ENCODE results near the gene IGSF9B.

Gene IGSF9B

DNA sequence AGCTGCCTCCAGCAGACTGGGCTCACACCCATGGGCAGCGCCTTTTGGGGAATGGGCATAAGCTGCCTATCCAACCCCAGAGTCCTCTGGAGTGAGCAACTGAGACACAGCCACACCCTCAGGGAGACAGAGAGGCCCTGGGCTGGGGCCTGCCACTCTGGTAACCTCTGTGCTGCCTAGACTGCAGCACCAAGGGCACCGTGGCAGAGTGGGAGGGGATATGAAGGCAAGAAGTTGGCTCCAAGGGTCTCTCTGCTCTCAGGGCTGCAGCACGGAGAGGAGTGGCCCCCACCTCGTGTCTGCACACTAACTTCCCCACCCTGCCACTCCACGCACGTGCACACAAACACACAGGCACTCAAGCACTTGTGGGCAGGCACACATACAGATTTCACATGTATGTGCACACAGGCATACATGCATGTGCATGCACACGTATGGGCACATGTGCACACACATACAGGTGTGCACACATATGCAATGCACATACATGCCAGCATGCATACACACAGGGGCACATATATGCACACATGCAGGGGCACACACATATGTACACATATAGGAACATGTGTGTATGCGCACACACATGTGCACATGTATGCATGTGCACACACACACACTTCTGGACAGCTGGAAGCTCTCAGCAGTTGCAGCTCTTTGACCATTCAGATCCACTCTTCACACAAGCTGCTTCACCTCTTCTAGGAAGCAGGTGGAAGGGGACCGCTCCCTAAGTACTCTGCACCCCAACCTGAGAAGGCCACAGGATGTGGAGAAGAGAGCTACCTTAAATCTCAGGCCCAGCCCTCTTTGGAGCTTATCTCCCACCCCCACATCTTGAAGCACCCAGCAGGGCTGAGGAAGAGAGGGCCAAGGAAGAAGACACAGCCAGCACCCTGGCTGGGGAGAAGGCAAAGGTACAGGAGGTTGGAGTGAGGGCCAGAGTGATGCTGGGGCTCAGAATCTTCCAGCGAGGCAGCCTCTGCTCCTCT lies 4.3 kb downstream of the IGSF9B start:
- DNase-seq, result no peak

DNA sequence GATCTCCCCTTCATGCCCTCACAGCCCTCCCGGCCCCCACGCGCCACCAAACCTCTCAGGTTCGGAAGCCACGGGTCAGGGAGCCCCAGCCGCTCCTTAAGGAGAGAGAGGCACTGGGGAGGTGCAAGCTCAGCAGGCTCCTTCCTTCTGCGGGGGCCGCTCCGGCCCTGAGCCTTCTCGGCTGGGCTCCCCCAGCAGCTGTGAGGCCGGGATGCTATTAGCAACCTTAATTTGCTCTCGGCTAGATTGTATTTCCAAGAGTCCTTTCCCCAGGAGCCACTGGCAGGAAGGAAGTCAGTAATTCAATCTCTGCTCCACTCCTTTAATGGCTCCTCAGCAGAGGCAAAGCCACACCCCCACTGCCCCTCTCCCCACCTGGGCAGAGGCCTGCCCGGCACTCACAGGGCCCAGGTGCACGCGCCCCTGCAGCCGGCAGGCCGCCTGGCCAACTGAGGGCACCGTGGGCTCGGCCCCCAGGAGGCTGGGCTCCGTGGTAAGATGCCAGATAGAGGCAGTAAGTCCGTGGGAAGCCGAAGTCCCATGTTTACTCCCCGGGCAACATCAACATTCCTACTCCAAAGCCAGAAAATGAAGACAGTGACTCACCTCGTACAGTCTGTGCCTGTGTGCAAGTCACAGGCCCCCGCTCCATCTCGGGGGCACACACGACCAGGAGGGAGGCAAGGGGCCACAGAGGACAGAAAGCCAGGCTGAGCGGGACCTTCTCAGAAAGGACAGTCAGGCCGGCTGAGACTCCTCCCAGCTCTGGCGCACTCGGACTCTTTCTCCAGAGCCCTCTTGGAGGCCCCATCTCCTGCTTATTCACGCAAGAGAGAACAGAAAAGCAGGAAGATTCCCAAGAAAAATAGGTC lies 5.2 kb downstream of the IGSF9B start:
- DNase-seq, result peak; percentile 69

DNA sequence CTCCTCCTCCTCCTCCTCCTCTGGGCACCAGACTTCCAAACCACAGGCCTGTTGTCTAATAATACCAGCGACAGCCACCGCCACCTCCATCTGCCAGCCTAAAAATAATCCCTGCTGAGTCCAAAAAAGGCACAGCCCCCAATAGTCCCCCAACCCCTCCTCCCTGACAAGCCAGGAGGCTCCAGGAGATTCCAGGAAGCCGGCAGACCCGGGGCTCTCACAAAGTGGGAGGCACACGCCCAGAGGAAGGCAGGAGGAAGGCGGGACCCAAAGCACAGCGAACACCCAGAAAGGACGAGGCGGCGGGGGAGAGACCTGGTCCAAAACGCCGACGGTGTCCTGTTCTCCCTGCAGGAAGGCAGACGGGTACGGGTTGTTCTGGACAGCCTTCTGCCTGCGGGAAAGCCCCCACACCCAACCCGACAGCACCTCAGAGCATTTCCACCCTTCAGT lies 5.9 kb downstream of the IGSF9B start:
- no peak for DNase-seq

DNA sequence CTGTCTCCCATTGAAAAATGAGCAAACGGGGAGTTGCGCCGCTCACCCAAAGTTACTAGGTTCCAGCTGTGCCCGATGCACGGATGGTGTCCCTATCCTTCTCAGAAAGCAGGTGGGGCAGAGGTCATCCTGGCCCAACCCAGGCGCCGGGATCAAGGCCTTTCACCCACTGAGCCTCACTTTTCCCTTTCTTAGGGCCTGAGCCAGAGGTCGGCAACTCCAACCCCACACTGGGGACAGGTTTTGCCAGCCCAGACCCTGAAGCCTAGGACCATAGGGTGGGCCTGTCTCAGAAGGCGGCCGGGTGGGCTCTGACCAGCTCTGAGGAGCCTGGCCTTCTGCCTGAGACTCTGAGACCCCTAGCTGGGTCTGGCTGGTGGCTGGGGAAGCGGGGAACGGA lies 6.3 kb downstream of the IGSF9B start:
- DNase-seq, result no peak

DNA sequence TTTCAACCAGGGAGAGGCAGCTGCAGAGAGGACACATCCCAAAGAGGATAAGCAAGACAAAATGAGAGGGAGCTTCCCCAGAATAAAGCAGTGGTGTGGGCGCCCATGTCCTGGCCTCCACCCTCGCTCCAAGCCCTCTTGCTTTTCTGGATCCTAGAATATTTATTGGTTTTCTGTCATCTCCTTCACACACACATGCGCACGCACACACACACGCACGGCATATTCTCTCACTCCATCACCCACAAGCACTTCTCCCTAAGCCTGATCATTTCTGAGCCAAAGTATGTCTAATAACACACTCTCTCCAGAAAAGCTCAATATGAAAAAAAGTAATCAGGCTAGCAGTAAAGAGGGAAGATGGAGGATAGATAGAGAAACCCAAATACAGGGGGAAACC lies 7.6 kb downstream of the IGSF9B start:
- no peak for DNase-seq

DNA sequence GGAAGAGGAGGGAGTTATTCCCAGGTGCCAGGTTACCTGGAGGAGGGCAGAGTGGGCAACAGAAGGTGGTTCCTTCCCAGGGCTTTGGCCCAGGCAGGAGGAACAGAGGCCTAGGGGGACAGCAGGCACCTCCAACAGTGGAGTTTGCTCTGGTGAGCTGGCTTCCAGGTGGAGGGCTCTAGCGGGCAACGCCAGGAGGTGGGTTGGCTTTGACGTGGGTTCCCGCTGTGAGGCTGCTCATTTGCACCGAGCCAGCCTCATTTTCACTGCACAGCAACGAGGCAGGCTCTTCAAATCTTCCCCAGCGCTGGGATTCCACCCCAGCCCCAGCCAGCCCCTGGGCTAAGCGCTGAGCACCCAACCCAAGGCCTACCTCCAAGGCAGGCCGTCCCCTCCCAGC lies 8.1 kb downstream of the IGSF9B start:
- no peak for DNase-seq

DNA sequence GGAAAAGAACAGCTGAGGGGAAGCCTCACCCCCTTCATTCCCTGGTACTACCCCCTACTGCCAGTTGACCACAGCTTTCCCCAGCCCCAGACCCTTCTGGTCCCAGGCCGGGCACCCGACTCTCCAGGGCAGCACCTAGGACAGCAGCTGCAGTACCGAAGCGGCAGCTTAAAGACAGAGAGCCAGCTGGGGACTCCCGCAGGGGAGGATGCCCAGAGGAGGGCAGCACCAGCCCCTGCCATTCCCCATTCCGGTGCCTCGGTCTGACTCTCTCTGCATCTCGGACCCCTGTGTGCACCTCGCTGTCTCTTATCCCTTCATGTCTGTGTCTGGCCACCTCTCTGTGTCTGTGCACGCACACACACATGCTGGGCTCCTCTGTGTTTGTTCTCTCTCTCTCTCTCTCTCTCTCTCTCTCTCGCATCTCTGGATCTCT lies 9.4 kb downstream of the IGSF9B start:
- no peak for DNase-seq

DNA sequence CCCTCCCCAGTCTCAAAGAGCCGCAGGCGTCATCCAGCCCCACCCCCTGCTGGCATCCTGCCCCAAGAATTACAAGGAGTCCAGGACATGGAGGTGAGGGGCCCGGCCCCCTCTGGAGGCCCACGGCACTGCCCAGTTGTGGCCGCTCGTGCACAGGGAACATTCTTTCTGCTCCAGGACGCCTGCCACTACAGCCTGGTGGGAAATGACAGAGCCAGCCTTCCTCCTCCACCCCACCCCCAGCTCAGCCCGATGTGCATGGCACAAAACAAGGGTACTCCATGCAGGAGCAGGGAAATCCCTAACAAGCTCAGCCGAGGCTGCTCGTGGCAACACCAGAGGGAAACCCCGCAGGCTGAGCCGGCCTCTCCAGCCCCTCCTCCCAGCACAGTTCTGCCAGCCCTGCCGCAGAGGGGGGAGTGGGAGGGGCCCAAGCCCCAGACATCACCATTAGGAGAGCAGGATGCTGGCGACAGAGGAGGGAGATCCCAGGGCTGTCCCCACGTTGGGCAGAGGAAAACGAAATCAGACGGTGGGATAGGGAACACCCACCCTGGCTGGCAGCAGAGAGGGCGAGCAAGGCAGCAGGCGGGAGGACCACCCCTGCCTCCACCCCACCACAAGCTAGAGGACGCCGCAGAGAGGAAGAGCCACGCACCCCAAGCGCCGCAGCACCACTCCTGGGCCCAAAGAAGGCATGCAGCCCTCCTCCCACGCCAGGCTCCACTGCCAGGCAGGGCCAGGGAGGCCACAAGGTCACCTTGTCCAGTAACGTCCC lies 10.0 kb downstream of the IGSF9B start:
- DNase-seq, result peak; percentile 44

DNA sequence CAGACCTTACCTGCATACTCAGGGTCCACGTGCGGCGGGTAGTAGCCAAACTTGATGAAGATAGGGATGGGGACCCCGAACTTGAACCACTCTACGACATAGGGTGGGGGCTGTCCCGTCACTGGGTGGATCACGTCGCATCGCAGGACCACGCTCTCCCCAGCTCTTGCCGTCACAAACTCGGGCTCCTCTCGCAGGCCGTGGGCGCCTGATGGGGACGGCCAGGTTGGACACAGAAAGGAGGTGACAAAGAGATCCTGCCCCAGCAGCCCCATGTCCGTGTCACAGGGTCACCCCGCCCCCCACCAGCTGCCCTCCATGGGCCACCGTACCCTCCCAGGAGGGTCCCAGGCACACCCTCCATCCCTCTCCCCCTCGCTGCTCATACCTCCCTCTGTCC lies 10.7 kb downstream of the IGSF9B start:
- DNase-seq, result no peak

DNA sequence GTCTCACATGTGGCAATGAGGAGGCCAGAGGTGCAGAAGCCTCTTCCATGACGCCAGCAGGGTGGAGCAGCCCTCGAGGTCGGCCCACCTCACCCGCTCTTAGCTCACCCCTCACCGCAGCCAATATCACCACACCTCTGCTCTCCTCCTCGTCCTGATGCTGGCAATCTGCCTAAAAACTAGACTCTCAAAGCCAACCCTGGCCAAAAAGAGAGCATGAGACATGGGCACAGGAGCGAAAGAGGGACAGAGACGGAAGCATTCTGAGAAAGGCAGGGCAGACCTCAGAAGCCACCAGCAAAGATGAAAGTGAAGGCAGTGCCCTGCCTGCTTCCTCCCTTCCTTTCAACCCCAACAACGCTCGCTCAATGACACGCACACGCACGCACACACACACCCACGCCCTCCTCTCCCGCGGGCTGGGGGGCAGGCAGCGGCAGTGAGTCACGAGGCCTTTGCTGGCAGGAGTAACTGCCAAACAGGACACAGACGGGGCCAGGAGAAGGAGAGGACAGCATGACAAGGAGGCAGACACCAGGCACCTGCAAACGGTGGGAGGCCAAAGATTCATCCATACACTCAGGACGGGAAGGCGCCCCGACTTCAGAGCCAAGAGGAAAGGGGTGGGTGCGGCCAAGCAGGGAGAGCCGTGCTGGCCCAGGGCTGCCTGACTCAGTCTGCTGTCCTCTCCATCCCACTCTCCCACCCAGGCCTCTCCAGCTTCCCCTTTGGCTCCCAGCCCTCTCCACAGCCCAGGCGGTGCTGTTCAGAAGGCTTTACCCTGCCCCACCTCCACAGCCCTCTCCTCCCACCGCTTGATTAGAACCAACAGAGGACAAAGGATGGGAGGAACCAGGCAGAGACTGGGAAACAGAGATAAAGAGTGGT lies 11.4 kb downstream of the IGSF9B start:
- DNase-seq, result peak; percentile 70

DNA sequence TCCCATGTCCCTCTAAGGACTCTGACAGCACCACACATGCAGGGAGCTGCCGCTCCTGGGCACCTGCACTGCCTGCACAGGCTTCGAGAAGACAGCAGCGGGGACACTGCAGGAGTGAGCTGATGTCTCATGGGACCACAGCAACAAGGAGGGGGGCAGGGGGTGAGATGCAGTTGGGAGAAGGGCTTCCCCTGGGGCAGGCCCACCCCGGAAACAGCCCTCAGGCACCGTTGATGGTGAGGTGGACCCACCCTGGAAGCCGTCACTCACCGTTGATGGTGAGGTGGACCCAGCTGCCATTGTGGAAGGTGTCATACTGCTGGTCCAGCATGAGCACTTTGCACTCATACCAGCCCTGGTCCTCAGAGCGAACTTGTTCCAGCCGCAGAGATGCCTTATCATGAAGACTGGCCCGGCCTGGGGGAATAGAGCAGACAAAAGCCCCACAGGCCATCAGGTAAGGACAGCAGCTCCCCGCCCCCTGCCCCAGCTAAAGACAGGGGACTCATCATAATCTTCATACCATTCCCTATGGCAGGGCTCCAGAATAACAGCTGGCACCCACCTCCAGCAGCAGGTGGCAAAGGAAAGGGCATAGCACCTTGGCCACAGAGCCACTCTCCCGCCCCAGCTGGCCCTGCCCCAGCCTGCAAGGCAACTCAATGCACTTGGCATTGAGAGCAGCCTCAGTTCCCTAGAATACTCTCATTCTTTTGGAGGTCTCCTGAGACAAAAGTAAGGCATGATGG lies 12.6 kb downstream of the IGSF9B start:
- peak; percentile 4 for DNase-seq

DNA sequence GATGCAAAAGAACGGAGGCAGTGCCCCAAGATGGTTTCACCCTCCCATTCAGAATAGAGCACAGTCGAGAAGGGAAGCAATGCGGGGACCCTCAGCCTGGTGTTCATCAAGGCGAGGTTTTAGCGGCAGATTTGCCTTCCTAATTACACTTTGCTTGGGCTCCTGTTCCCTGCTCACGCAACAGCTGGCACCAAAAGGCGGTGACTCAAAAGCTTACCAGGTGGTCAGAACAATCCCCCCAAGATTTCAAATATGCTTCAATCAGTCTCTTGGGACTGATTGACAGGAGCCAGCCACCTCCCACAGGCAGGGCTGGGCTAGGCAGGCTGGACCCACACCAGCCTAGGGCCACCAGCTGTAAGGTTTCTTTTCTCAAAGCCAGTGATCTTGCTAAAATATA lies 14.2 kb downstream of the IGSF9B start:
- no peak for DNase-seq

DNA sequence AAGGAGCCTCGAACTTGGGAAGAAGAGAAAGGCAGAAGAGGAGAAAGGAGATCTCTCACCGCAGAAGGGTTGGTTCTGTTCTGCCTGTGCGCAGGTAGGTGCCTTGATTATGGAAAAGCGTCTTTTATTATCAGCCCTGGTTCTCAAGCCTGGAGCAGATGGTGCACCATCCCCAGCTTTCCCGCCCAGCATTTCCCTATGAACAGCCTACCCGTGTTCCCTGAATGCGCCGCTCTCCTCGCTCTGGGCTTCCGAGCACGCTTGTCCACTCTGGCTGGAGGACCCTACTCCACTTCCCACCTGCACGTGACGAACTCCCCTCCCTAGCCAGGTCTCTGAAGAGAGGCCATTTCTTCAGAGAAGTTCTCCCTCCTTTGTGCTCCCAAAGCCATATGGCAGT lies 15.2 kb downstream of the IGSF9B start:
- no peak for DNase-seq

DNA sequence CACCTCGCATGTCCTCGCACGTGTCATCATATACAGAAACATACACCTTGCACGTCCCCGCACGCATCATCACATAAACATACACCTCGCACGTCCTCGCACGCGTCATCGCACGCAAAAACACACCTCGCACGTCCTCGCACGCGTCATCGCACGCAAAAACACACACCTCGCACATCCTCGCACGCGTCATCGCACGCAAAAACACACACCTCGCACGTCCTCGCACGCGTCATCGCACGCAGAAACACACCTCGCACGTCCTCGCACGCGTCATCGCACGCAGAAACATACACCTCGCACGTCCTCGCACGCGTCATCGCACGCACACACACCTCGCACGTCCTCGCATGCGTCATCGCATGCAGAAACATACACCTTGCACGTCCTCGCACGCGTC lies 16.7 kb downstream of the IGSF9B start:
- no peak for DNase-seq

DNA sequence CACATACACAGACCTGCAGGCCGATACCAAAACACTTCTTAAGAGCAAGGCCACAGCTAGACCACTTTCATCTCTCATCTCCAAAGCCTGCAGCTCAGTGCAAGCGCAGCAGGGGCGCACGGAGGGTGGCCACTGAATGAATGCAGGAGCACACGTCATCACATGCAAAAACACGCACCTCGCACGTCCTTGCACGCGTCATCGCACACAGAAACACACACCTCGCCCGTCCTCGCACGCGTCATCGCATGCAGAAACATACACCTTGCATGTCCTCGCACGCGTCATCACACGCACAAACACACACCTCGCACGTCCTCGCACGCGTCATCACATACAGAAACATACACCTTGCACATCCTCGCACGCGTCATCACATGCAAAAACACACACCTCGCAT lies 17.2 kb downstream of the IGSF9B start:
- no peak for DNase-seq

DNA sequence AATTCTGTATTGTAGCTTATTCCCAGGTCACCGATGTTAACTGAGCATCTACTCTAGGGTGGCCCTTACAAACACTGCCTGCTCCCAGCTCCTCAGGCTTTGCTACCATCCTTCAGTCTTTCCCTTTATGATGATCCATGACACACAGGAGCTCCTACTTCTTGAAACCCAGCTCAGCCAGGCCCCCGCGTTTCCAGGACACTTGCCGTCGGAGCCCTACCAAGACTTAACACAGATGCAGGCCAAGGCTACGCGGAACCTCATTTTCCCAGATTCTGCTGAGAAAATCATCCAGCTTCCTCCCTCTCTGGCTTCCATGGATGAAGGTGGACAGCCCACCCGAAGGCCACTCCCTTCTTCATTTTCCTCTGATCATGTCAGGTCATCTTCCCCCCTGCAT lies 18.6 kb downstream of the IGSF9B start:
- no peak for DNase-seq

DNA sequence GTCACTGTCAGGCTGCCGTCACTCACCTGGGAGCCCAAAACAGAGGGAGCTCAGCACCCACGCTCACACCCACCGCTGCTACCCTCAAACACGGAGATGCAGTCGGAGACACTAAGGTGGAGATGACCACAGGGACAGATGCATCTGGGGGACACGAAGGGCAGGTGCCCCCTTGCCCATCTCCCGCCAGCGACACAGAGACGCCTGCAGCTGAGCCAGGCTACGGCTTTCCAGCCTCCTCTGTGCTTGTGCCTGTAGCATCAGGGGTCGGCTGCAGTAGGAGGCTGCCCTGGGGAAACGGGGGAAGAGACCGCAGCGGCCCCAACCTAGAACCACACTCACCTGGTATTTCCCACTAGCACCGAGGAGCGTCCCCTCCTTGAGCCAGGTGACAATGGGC lies 19.3 kb downstream of the IGSF9B start:
- no peak for DNase-seq

DNA sequence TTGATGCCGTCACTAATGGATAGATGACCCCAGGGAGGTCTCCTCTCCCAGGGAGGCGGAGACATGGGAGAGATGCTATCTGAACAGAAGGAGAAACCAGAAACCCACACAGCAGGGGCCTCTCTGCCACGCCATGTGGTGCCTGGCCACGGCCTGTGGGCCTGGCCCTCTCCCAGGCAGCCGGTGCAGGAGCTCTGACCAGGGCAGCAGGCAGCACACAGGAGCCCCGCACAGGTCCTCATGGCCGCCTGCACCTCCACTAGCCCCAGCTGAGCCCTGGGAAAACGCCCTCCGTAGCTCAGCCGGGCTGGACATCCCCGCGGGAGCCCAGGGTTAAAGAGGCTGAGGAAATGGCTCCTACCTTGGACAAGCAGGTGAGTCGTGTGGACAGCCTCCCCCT lies 19.8 kb downstream of the IGSF9B start:
- no peak for DNase-seq

DNA sequence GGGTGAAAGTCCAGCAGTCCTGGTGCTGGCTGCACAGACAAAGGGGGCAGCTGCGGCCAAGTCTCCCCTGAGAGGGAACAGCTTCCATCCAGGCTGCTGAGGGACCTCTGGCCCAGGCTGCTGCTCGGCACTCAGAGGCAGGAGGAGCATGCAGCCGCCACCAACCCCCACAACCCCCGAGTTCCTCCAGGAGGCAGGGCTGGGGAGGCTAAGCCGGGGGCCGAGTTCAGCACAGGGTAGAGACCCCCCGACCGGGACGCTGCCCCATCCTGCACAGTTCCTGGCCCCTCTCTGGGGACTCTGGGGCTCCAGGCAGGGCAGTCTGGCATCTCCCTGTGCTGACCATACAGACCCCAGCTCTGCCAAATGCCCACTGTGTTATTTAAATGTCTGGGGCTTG lies 20.2 kb downstream of the IGSF9B start:
- DNase-seq, result no peak

DNA sequence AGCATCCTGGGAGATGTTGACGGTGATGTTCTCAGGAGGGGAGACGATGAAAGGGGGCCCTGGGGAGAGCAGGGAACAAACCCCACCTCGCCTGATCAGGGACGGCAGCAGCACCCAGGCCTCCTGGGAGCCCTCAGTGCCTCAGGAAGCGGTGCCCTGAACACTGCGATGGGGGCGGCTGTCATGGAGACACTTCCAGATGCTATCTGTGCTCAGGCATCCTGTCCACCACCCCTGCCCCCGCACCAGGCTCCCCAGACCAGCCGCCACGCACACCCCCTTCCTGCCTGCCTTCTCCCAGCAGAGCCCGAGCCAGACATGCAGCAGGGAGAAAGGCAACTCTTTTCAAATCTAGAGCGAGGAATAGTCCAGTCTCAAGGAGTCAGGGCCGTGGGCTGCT lies 20.6 kb downstream of the IGSF9B start:
- DNase-seq, result no peak

DNA sequence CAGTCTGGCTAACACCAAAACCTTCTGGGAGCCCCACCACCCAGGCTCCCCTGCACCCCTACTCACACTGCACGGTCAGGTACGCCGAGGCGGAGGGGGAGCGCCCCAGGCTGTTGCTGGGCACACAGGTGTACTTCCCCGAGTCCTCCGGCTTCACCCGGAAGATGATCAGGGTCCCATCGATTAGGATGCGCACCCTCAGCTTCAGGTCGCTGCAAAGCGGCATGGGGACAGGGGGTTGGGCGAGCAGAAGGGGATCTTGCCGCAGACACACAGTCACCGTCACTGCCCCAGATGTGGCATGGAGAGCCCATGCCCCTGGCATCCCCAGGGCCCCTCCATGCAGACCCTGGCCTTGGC lies 21.2 kb downstream of the IGSF9B start:
- no peak for DNase-seq

Data from NCI-H2029 (cell line).